Measurements from ENCODE around the gene USE1.

GRCh38 chr19:17213334-17213733 lies 1.8 kb upstream of the USE1 start:
- TF ChIP-seq CTCF (IDR thresholded peaks at IDR 0.05) (no peak), POLR2A (IDR thresholded peaks at IDR 0.05) (no peak), EP300 (IDR thresholded peaks at IDR 0.05) (no peak), POLR2AphosphoS5 (IDR thresholded peaks at IDR 0.05) (no peak)

All from stomach (tissue), 4 donors.